Measurements from ENCODE around the gene DDN. TPM values are rescaled to one million over a fixed set of nuclear protein-coding genes. Genes with fewer than 3 reads are reported as not detected.

Gene DDN
- total RNA-seq, 4 donors from 2014 or later = 26.8 to 415 (median 232) TPM

GRCh38 chr12:48946205-48946604, 53.0 kb downstream of the DDN start:
- Histone ChIP-seq H3K9me3 (no peaks in the 10 kb centered on the region), H3K27ac (no peak overlapping the region), H3K36me3 (no peaks in the 10 kb centered on the region), H3K4me3 (no peak overlapping the region), H3K27me3 (no peaks in the 10 kb centered on the region), H3K4me1 (peaks cover 0 to 3% of the 10 kb centered on the region in 2 donors)
- ATAC-seq (no peak), DNase-seq (no peak)
- no peak for TF ChIP-seq POLR2A (IDR thresholded peaks at IDR 0.05)
- intact Hi-C loops (cut with DNase I; ENCODE audit: low total_unique reads) (no loop called here), in situ Hi-C loops (cut with MboI; ENCODE audit: low sequenced_read_pairs in 4 of 4) (no loop called here)

Other genes starting within 250 kb of the DDN start
- gene ADCY6, start 210.3 kb downstream of the DDN start, total RNA-seq = 10 to 100 TPM; 11.4 to 13.6 (median 12.6) TPM
- gene CACNB3, start 180.9 kb downstream of the DDN start, total RNA-seq = 1 to 10 TPM; 1.2 to 5.7 (median 2.7) TPM
- 10 to 100 TPM; 55.8 to 80.6 (median 75.7) TPM for gene DDX23, start 147.2 kb downstream of the DDN start, total RNA-seq
- gene RND1, start 133.5 kb downstream of the DDN start, total RNA-seq = under 1 TPM in 1 of 4 donors, not detected in 3; 0.36 TPM
- gene FKBP11, start 73.9 kb downstream of the DDN start, total RNA-seq = 1 to 10 TPM in 3 of 4 donors, not detected in 1; 2.1 to 3.9 (median 3.0) TPM
- 10 to 100 TPM in 3 of 4 donors, 1 to 10 TPM in 1; 4.9 to 17.2 (median 13.5) TPM for gene ARF3, start 41.9 kb downstream of the DDN start, total RNA-seq
- gene WNT10B, start 27.6 kb downstream of the DDN start, total RNA-seq = not detected
- not detected for gene WNT1, start 21.1 kb downstream of the DDN start, total RNA-seq
- 10 to 100 TPM; 67.4 to 97.7 (median 83.9) TPM for gene PRKAG1, start 19.4 kb upstream of the DDN start, total RNA-seq
- gene KMT2D, start 61.4 kb upstream of the DDN start, total RNA-seq = 10 to 100 TPM; 36.0 to 99.0 (median 71.3) TPM
- gene RHEBL1, start 70.6 kb upstream of the DDN start, total RNA-seq = under 1 TPM in 2 of 4 donors, not detected in 2; 0.46 to 0.71 TPM
- under 1 TPM in 3 of 4 donors, not detected in 1; 0.09 to 0.36 (median 0.15) TPM for gene DHH, start 95.4 kb upstream of the DDN start, total RNA-seq
- 10 to 100 TPM; 11.1 to 27.2 (median 15.9) TPM for gene LMBR1L, start 111.5 kb upstream of the DDN start, total RNA-seq
- gene TUBA1B, start 132.0 kb upstream of the DDN start, total RNA-seq = 1,000 to 10,000 TPM in 1 of 4 donors, 100 to 1,000 TPM in 3; 124 to 1,632 (median 402) TPM
- 10 to 100 TPM; 14.7 to 68.0 (median 25.1) TPM for gene TUBA1A, start 189.7 kb upstream of the DDN start, total RNA-seq

Measured in gastrocnemius medialis (tissue), 4 donors.